Ishikawa (cell line): ENCODE measurements around the gene TOP2B.

Source experiments
- CEBPB ChIP-seq: IDR thresholded peaks from 2 replicates; pipeline ENCODE4 v1.6.1; 2012
- CREB1 ChIP-seq: IDR thresholded peaks from 2 replicates; pipeline ENCODE4 v1.6.1; 2012; ENCODE audit warnings: low read depth
- EP300 ChIP-seq: IDR thresholded peaks from 2 replicates; pipeline ENCODE4 v1.6.1; 2012; ENCODE audit warnings: borderline replicate concordance
- RAD21 ChIP-seq: IDR thresholded peaks from 2 replicates; pipeline ENCODE4 v1.6.1; 2012; ENCODE audit warnings: low read depth
- TAF1 ChIP-seq: IDR thresholded peaks from 2 replicates; pipeline ENCODE4 v1.6.1; 2012; ENCODE audit warnings: low read depth, mild to moderate bottlenecking
- TCF12 ChIP-seq: IDR thresholded peaks from 2 replicates; pipeline ENCODE4 v1.6.1; 2012; ENCODE audit warnings: low read depth
- TEAD4 ChIP-seq: IDR thresholded peaks from 2 replicates; pipeline ENCODE4 v1.6.1; 2012
- YY1 ChIP-seq: IDR thresholded peaks from 2 replicates; pipeline ENCODE4 v1.6.1; 2012; ENCODE audit warnings: low read depth
- TF ChIP-seq, protein P1 (sequence below): IDR thresholded peaks from 2 replicates; pipeline ENCODE4 v1.6.1; 2012
- TF ChIP-seq, protein P2 (sequence below): IDR thresholded peaks from 2 replicates; pipeline ENCODE4 v1.6.1; 2012; ENCODE audit warnings: low read depth, mild to moderate bottlenecking
- TF ChIP-seq, protein P3 (sequence below): IDR thresholded peaks from 2 replicates; pipeline ENCODE4 v1.6.1; 2012

DNA sequence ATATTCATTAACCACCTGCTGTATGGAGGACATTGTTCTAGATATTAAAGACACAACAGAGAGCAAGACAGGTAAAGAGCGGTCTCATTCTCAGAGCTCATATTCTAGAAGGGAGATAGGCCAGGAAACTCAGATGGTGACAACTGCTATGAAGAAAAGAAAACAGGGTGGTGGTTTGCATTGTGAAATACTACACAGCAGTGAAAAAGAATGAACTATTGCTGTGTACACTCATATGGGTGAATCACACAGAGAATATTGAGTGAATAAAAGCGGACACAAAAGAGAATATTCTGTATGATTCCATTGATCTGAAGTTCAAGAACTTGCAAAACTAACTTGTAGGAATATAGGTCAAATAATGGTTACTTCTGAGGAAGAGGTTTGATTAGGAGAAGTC lies 76.7 kb downstream of the TOP2B start:
- TF ChIP-seq, protein P1, sequence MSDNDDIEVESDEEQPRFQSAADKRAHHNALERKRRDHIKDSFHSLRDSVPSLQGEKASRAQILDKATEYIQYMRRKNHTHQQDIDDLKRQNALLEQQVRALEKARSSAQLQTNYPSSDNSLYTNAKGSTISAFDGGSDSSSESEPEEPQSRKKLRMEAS: no peak
- TF ChIP-seq EP300: no peak
- TF ChIP-seq, protein P2, sequence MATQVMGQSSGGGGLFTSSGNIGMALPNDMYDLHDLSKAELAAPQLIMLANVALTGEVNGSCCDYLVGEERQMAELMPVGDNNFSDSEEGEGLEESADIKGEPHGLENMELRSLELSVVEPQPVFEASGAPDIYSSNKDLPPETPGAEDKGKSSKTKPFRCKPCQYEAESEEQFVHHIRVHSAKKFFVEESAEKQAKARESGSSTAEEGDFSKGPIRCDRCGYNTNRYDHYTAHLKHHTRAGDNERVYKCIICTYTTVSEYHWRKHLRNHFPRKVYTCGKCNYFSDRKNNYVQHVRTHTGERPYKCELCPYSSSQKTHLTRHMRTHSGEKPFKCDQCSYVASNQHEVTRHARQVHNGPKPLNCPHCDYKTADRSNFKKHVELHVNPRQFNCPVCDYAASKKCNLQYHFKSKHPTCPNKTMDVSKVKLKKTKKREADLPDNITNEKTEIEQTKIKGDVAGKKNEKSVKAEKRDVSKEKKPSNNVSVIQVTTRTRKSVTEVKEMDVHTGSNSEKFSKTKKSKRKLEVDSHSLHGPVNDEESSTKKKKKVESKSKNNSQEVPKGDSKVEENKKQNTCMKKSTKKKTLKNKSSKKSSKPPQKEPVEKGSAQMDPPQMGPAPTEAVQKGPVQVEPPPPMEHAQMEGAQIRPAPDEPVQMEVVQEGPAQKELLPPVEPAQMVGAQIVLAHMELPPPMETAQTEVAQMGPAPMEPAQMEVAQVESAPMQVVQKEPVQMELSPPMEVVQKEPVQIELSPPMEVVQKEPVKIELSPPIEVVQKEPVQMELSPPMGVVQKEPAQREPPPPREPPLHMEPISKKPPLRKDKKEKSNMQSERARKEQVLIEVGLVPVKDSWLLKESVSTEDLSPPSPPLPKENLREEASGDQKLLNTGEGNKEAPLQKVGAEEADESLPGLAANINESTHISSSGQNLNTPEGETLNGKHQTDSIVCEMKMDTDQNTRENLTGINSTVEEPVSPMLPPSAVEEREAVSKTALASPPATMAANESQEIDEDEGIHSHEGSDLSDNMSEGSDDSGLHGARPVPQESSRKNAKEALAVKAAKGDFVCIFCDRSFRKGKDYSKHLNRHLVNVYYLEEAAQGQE: no peak
- TF ChIP-seq CREB1: no peak
- TF ChIP-seq TAF1: no peak
- TF ChIP-seq, protein P3, sequence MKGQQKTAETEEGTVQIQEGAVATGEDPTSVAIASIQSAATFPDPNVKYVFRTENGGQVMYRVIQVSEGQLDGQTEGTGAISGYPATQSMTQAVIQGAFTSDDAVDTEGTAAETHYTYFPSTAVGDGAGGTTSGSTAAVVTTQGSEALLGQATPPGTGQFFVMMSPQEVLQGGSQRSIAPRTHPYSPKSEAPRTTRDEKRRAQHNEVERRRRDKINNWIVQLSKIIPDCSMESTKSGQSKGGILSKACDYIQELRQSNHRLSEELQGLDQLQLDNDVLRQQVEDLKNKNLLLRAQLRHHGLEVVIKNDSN: no peak
- no peak for TF ChIP-seq RAD21
- TF ChIP-seq YY1: no peak
- TF ChIP-seq TEAD4: no peak
- TF ChIP-seq TCF12: no peak
- no peak for TF ChIP-seq CEBPB
